HG03025 (cell line): Measurements from ENCODE around the gene KCNQ1.

Experiments
- ATAC-seq: cut with Tn5 transposase; IDR thresholded peaks from one replicate; pipeline ENCODE4 v1.9.1; 2021; ENCODE audit warnings: mild to moderate bottlenecking, moderate library complexity; ENCODE audit not compliant: unreplicated experiment, low FRiP score

The KCNQ1 gene

DNA sequence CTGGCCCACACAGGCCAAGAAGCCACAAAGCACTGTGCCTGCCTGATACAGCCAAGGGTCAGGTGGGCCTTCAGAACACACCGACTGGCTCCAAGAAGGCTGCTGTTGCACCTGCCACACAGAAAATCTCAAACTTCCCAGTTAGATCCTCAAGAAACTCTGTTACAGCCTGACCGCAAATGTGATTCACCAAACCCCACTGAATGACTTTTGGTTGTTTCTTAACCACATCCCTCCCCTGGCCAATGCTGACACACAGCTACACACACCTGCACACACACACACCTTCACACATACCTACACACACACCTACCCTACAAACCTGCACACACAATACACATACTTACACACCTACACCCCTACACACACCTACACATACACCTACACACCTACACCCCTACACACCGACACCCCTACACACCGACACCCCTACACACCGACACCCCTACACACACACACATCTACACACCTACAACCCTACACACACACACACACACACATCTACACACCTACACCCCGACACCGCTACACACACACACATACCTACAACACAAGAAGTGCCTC lies 409.3 kb downstream of the KCNQ1 start:
- no peak for ATAC-seq

DNA sequence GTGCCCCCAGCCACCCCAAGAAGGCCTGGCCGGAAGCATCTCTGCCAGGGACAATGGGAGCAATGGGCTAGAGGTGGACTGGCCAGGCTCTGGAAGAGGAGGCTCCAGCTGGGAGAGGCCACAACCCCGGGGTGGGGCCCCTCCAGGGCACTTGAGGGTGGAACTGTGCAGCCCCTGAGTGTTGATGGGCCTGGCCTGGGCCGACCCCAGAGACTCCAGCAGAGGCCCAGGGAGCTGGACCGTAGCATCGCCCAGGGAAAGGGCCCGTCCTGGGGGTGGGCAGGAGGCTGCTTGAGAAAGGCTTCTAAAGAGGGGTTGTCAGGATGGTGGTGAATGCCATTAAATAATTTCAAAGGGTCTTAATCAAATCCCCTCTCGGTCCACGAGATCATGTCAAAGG lies 410.4 kb downstream of the KCNQ1 start:
- ATAC-seq = no peak

GRCh38 chr11:2857276-2857675 lies 412.5 kb downstream of the KCNQ1 start:
- no peak for ATAC-seq

DNA sequence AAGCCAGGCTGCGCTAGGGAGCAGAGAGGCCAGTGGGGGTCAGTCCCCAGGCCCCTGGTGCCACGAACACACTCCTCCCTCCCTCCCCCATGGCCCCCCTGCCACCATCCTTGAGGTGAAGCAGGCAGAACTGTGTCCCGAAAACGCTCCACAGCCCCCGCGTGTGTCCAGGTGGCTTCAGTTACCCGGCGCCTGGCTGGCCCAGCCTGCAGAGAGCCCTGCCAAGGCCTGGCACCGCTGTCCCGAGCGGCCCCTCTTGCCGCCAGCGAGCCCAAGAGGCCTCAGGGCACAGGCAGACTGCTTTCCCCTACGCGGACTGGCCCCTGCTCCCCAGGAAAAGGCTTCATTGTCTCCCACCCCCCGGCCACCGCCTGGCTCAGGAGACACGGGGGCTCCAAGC lies 413.1 kb downstream of the KCNQ1 start:
- no peak for ATAC-seq

GRCh38 chr11:2858995-2859698 lies 414.3 kb downstream of the KCNQ1 start:
- no peak for ATAC-seq

GRCh38 chr11:2859699-2860037 lies 414.9 kb downstream of the KCNQ1 start:
- ATAC-seq = no peak

DNA sequence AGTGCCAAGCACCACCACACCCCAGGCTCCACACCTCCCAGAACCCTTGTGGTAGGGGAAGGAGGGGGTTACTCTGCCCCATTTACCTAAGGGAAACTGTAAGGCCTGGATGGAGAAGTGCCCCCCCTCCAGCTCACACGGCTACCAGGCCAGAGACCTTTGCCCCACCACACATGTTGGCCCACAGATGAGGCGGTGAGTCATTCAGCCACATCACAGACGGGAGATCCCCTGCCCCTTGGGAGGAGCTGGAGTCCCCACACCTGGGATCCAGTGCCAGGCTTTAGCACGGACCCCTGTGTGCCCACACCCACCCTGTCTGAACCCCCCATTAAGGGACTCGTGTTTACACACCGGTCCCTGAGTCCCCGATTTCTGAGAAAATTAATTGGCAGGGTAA lies 415.8 kb downstream of the KCNQ1 start:
- ATAC-seq = no peak

DNA sequence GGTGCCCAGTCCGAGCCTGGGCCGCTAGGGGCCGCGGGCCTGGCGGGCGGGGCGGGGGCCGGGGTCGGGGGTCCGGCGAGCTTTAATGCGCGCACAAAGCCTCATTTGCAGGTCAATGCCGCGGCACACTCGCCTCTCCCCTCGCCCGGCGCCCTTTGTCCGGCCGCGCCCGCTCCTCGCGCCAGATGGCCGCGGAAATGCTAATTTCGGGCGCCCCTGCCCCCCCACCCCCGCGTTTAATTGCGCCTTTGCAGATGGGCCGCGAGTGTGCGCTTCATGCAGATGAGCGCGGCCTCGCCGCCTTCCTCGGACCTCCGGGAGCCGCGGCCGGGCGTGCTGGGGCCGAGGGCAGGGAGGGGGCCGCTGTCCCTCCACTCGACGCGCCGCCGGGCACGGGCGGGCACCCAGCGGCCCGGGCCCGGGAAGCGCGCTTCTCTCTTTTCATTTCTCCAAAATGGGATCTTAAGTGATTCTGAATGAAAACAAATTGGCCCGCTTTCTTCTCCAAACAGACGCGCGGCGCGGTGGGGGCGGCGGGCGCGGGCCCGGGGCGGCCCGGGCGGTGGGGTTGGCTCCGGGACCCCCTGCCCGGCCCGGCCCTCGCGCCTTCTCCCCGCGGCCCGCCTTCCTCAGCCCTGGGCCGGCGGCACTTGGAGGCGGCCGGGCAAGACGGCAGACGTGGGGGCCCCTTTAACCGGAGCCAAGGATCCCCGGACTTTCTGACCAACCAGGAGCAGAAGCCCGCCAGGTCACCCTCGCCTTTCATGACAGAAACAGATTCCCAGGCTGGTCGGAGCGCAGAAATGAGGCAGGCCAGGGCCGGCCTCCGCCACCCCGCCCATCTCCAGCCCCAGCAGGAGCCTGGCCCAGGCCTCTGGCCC lies 417.8 kb downstream of the KCNQ1 start:
- no peak for ATAC-seq

- no peak for ATAC-seq
Observed at GRCh38 chr11:2863276-2863618, 418.4 kb downstream of the KCNQ1 start.

DNA sequence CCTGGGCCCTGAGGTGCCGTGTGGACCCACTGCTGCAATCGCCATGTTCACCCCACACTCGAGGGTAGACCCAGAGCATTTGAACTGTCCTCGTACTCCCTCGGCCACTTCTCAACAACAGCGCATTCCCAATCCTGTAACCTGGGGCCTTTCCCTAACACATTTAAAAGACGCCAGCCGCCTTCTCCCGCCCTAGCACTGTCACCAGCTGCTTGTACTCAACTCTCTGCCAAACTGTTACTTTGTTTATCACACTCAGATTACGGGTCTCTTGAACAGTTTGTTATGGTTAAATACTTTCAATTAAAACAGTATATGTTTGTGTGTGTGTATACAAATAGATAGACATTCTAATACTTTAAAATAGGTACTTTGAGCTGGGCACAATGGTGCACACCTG lies 420.1 kb downstream of the KCNQ1 start:
- no peak for ATAC-seq

GRCh38 chr11:2865922-2866577 lies 421.2 kb downstream of the KCNQ1 start:
- ATAC-seq = no peak

DNA sequence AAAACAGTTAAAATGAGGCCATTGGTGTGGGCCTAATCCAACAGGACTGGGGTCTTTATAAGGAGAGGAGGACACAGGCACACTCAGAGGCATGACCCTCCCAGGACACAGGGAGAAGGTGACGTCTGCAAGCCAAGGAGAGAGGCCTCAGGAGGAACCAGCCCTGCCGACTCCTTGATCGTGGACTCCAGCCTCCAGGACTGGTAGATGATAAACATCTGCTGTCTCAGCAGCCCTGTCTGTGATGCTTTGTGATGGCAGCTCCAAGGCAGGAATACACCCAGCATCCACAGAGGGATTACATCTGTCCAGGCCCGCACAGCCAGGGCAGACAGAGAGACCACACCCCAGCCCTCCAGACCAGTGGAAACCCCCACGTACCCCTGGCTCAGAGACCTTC lies 422.3 kb downstream of the KCNQ1 start:
- ATAC-seq = no peak

GRCh38 chr11:2867722-2868505 lies 423.1 kb downstream of the KCNQ1 start:
- ATAC-seq = no peak

DNA sequence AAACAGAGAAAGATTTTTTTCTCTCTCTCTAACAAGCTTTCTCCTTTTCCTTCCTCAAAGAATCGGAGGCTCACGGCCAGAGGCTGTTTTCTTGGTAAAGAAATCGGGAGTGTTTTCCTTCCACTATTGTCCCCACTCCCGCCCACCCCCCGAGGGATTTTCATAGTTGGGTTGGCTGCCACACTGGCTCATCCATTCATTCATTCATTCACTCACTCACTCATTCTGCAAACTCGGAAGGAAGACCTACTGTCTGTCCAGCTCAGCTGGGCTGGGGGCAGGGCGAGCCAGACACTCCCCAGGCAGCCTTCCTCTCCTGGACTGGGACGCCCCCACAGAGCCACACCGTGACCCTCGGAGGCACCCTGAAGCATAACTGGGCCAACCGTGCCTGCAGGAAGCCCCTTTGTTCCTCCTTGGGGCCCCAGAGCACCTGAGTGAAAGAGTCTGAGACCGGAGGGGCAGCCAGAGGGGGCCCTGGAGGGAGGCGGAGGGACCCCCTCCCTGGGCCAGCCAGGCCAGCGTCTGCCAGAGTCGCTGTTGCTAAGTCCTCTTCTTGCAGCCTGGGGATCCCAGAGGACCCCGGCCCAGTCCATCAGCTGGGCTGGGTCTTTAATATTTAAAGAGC lies 423.8 kb downstream of the KCNQ1 start:
- ATAC-seq = no peak

GRCh38 chr11:2869134-2869526 lies 424.3 kb downstream of the KCNQ1 start:
- ATAC-seq = no peak

DNA sequence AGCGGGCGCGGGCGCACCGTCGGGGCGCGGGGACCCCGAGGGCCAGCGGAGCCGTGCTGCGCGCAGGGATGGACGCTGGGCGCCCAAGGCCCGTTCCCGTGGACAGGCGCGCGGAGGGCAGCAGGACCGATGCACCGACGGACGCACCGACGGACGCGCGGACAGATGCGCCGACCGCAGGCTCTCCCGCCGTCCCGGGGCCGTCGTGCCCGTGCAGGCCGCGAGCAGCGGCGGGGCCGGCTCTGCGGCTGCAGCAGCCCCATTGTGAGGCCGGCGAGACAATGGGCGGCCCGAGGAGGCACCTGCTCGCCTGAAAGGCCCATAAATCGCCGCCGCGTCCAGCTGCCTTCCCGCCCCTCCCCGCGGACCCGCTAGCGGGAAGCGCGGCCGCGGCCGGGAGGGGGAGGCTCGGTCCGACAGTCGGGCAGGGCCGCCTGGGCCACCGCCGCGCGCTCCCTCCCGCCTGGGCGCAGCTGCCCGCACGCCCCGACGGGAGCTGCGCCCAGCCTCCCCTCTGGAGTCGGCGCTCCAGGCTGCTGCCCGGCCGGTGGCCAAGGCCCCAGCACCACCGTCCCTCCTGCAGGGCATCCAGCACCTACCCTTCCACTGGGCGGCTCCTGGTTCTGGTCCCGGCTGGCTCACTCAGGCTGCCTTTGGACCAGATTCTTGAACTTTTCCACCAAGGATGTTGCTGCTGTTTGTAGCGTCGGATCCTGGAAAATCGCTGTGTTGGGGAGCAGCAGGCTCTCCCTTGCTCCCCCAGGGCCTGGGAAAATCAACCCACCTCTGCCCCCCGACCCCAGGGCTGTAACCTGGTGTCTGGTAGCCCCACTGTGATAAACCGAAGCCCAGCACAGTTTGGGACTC lies 425.0 kb downstream of the KCNQ1 start:
- no peak for ATAC-seq

GRCh38 chr11:2870460-2870859 lies 425.7 kb downstream of the KCNQ1 start:
- ATAC-seq = no peak

DNA sequence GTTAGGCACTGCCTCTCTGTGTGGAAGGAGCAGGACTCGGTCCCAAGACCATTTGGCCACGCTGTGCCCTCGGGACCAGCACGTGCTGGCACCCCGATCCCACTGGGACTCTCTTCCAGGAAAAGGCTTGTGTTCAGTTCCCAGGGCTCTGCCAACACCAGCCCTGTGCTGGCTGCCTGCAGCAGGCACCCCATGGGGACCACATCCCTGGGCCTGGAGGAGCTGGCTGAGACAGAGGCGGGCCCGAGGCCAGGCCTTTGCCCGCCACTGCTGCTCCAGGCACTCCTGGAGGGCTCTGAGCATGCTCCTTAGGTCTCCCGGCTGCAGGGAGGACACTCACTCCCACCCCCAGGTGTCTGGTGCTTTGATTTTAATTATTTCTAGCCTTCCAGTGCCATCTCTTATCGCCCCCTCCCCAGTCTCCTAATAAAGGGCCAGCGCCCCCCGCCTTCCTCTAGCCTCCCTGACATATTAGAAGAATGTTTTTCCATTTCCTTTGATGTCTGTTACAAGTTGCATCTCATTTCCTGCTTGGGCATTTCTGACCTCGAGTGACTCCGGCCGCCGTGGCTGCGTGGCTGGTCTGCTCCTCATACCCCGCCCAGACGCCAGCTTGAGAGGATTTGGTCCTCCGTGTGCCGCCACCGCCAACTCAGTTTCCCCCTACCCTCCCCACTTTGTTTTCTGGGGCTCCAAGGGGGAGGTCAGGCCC lies 426.3 kb downstream of the KCNQ1 start:
- no peak for ATAC-seq

GRCh38 chr11:2874963-2875362 lies 430.2 kb downstream of the KCNQ1 start:
- ATAC-seq = no peak
